HAP-1 (cell line): ENCODE results near the gene TWIST2.

Experiments
- DNase-seq, 2 experiments: peaks; one replicate each; pipeline ENCODE4 v3.0.0-alpha.2; 2016 to 2020; ENCODE audit warnings: low spot score in 2 of 2
- H3K27me3 ChIP-seq: fragments of 250-450 bp; sonication (Bioruptor Pico); 2 replicates; pipeline ENCODE4 v1.5.1; 2020; ENCODE audit warnings: low read depth, mild to moderate bottlenecking, moderate library complexity
- H3K36me3 ChIP-seq: fragments of 250-450 bp; sonication (Bioruptor Pico); replicated peaks from 2 replicates; pipeline ENCODE4 v1.5.1; 2020; ENCODE audit warnings: mild to moderate bottlenecking
- H3K4me1 ChIP-seq: fragments of 250-450 bp; sonication (Bioruptor Pico); 2 replicates; pipeline ENCODE4 v1.5.1; 2020; ENCODE audit warnings: mild to moderate bottlenecking
- H3K4me3 ChIP-seq: fragments of 250-450 bp; sonication (Bioruptor Pico); 2 replicates; pipeline ENCODE4 v1.5.1; 2020; ENCODE audit warnings: mild to moderate bottlenecking, moderate library complexity
- H3K9me3 ChIP-seq: fragments of 250-450 bp; sonication (Bioruptor Pico); 2 replicates; pipeline ENCODE4 v1.5.1; 2020; ENCODE audit warnings: mild to moderate bottlenecking, moderate library complexity
- in situ Hi-C: fragments of 300-500 bp; cut with MboI; formaldehyde crosslinking; loops from 3 replicates; pipeline ENCODE4 v1.14.3; 2020; ENCODE audit warnings: low sequenced_read_pairs, inconsistent platforms, mixed read lengths

Gene TWIST2

DNA sequence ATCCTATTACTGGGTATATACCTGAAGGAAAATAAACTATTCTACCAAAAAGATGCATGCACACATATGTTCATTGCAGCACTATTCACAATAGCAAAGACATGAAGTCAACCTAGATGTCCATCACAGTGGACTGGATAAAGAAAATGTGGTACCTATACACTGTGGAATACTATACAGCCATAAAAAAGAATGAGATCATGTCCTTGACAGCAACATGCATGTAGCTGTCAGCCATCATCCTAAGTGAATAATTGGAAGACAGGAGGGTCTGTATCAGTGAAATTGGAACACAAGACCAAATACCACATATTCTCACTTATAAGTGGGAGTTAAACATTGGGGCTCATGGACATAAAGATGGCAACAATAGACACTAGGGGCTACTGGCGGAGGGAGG, 27.7 kb upstream of the TWIST2 start:
- H3K27me3 ChIP-seq: no peaks in the 10 kb centered on the region
- in situ Hi-C loops: no loop called here
- H3K4me1 ChIP-seq: no peaks in the 10 kb centered on the region
- H3K9me3 ChIP-seq: no peaks in the 10 kb centered on the region
- no peak for DNase-seq
- H3K4me3 ChIP-seq: no peak overlapping the region
- no peaks in the 10 kb centered on the region for H3K36me3 ChIP-seq

DNA sequence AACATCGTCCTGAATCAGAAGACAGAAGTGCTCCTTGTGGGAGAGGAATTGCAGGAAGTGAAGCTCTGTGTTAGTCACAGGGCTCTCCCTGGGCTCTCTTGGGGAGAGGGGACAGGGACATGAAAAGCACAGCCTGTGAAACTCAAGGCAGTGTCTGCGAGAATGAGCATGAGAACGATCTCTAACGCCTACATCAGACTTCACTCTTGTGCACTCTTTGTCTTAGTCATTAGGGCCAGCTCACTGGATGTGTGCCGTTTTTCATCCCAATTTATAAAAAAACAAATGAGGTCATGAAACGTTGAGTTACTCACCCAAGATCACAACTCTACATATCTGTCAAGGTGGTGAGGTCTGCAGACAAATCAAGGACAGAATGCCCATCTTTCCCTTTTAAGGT, 27.0 kb upstream of the TWIST2 start:
- Histone ChIP-seq H3K4me3 (no peak overlapping the region), H3K27me3 (no peaks in the 10 kb centered on the region), H3K36me3 (no peaks in the 10 kb centered on the region), H3K4me1 (no peaks in the 10 kb centered on the region), H3K9me3 (no peaks in the 10 kb centered on the region)
- DNase-seq: no peak
- in situ Hi-C loops: no loop called here

DNA sequence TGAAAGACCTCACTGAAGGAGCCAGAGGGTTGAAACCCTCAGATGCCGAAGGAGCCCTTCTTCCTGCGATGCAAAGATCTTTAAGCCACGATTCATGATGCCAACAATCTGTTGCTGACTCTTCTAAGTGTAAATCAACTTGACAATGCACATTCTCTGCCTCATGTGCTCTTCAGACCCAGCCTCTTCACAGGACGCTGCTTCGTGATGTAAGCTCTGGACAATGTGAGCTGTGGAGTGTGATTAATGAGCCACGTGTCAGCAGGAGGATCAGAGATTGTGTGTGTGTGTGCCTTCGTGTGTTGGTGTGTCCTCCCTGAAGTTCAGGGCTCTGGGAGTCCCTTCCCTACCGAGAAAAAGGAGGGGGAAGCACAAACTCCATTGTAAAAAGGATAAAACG, 26.5 kb upstream of the TWIST2 start:
- no peak for DNase-seq
- in situ Hi-C loops: no loop called here
- no peaks in the 10 kb centered on the region for H3K27me3 ChIP-seq

DNA sequence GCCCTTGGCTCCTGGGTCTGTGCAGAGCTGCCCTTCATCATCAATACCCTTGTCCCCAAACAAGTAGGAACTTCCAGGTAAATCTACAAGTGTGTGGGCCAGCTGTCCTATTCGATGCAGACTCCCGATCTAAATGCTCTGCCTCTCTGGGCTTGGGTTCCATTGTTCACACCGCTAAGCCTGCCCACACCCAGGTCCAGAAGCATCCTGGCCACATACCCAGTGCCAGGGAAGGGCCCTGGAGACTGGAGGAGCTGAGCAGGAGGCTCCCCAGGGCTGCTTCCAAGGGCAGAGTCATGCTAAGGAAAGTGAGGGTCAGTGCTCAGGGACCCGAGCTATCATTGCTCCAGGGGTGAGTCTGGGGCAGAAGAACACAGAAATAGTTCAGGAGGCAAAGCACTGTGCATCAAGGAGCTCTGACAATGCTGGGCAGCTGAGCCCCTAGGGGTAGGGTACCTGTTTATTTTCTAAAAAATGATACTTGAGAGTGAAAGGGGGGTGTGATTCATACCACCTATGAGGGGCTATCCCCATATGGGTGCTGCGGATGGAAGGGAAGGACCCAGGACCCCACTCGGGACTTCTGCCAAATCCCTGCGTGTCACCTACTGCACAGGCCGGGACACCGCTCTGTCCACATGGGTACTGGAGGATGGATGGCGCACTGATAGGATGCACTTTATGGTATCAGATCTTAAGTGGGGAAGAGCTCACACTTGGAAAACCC, 25.8 kb upstream of the TWIST2 start:
- Histone ChIP-seq H3K4me1 (no peaks in the 10 kb centered on the region), H3K4me3 (no peak overlapping the region), H3K9me3 (no peaks in the 10 kb centered on the region), H3K36me3 (no peaks in the 10 kb centered on the region), H3K27me3 (no peaks in the 10 kb centered on the region)
- no peak for DNase-seq
- in situ Hi-C loops: no loop called here

More for the DNA sequence above, 26.5 kb upstream of the TWIST2 start:
- no peaks in the 10 kb centered on the region for H3K9me3 ChIP-seq
- no peaks in the 10 kb centered on the region for H3K36me3 ChIP-seq
- no peak overlapping the region for H3K4me3 ChIP-seq
- no peaks in the 10 kb centered on the region for H3K4me1 ChIP-seq

DNA sequence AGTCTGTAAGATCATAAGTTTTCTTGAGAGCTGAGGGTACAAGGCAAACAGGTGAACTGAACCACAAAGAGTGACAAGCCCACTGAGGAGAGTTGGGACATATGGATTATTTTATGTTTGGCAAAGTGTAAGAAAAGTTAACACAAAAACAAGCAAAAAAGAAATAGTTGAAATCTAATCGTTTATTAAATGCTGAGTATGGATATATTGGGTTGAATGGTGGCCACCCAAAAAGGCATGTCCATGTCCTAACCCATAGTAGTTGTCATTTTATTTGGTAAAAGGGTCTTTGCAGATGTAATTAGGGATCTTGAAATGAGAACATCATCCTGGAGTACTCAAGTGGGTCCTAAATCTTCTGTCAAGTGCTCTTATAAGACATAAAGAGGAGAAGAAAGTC, 24.9 kb upstream of the TWIST2 start:
- Histone ChIP-seq H3K4me3 (no peak overlapping the region), H3K4me1 (no peaks in the 10 kb centered on the region), H3K9me3 (no peaks in the 10 kb centered on the region), H3K36me3 (no peaks in the 10 kb centered on the region), H3K27me3 (no peaks in the 10 kb centered on the region)
- in situ Hi-C loops: no loop called here
- no peak for DNase-seq

DNA sequence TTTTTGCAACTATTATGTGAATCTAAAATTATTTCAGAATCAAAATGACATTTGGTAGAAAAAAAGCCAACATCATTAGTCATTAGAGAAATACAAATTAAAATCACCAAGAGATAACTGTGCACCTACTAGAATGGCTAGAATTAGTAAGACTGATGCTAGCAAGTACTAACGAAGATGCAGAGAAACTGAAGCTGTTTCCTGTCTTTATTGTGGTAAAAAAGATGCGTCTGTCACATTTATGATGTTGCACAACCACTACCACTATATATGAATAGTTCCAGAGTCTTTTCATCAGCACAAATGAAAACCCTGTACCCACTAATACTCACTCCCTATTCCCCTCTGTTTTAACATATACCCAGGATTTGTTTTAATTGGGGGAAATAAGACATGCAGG, 16.7 kb upstream of the TWIST2 start:
- in situ Hi-C loops: no loop called here
- H3K4me1 ChIP-seq: no peaks in the 10 kb centered on the region
- no peak overlapping the region for H3K4me3 ChIP-seq
- H3K36me3 ChIP-seq: no peaks in the 10 kb centered on the region
- DNase-seq: no peak
- H3K27me3 ChIP-seq: peaks cover 13% of the 10 kb centered on the region
- no peaks in the 10 kb centered on the region for H3K9me3 ChIP-seq

DNA sequence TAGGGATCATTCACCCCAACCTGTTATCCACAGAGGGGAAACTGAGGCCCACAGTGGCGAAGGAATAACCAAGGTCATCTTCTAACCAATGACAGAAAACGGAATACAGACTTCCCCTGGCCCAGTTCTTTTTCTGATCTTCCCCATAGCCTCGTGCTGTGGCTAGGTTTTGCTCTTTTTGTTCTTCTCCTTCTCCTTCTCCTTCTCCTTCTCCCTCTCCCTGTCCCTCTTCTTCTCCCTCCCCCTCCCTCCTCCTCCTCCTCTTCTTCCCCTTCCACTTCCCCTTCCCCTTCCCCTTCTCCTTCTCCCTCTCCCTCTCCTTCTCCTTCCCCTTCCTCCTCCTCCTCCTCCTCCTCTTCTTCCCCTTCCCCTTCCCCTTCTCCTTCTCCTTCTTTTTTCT, 12.9 kb upstream of the TWIST2 start:
- Histone ChIP-seq H3K27me3 (peaks cover 9% of the 10 kb centered on the region), H3K36me3 (no peaks in the 10 kb centered on the region), H3K4me3 (no peak overlapping the region), H3K9me3 (no peaks in the 10 kb centered on the region), H3K4me1 (no peaks in the 10 kb centered on the region)
- in situ Hi-C loops: no loop called here
- DNase-seq: no peak

DNA sequence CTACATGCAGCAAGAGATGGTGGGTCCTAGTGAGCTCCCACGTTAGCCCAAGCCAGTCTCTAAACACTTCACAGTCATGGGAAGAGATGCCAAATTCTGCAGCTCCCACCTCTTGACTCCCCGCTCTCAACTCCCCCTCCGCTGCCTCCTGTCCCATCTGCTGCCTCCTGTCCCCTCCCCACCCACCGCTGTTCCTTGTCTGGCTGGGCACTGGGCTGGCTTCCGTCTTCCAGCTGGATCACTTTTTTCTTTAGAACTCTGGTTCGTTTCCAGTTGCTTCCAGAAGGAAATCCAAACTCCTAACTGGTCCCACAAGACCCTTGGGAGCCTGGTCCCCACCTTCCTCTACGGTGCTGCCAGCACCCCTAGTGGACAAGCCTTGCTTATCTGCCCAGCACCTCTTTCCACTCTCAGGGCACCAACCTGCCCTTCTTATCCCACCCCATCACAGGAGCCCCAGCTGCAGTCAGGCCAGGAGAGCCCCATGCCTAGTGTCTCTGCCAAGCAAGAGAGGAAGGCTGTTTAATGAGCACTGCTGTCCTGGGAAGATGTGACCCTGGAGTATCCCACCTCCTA, 12.1 kb upstream of the TWIST2 start:
- in situ Hi-C loops: no loop called here
- H3K27me3 ChIP-seq: peaks cover 4% of the 10 kb centered on the region
- H3K36me3 ChIP-seq: no peaks in the 10 kb centered on the region
- no peaks in the 10 kb centered on the region for H3K9me3 ChIP-seq
- DNase-seq: no peak
- no peak overlapping the region for H3K4me3 ChIP-seq
- H3K4me1 ChIP-seq: peaks cover 1% of the 10 kb centered on the region; the same call in 1 of the 2 replicates

DNA sequence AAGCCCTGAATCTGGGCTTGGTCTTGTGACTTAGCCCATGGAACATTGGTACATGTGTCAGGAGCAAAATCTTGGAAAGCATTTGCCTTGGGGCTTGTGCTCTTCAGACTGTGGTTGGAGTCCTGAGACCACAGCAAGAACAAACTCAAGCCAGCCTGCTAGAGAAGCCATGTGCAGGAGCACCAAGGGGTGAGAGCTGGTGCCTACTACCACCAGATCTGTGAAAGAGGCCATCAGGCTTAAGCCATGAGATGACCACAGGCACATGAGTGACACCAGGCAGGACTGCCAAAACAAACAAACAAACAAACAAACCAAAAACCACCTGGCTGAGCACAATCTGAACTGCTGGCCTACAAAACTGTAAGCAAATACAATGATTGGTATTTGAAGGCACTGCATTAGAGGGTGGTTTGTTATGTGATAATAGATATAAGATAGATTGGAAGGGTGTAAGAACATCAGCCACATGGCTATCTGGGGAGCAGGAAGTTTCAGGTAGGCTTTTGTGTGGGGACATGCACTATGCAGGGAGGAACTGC, 9.0 kb upstream of the TWIST2 start:
- Histone ChIP-seq H3K4me3 (no peak overlapping the region), H3K27me3 (no peaks in the 10 kb centered on the region), H3K36me3 (no peaks in the 10 kb centered on the region), H3K9me3 (no peaks in the 10 kb centered on the region), H3K4me1 (peaks cover 3% of the 10 kb centered on the region; the same call in 1 of the 2 replicates)
- DNase-seq: no peak
- in situ Hi-C loops: no loop called here

DNA sequence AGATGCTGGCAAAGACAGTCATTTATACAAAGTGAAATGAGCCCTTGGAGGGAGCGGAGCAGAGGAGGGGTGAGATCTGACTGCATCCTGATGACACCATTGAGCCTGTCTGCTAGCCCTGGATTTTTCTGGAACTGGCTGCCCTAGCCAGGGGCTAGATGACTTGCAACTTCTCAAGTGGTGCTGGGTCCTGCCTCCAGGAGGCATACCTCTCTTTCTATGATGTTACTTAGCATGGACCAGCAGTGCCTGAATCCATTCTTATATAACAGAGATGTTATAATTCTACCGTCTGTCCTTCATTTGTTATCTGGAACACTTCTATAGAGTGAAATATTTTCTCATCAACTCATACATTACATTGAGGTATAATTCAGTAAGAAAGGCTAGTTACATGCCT, 8.5 kb upstream of the TWIST2 start:
- no peak for DNase-seq
- H3K4me1 ChIP-seq: peaks cover 3% of the 10 kb centered on the region; the same call in 1 of the 2 replicates
- H3K27me3 ChIP-seq: no peaks in the 10 kb centered on the region; the same call in 1 of the 2 replicates
- H3K36me3 ChIP-seq: no peaks in the 10 kb centered on the region
- in situ Hi-C loops: no loop called here
- no peaks in the 10 kb centered on the region for H3K9me3 ChIP-seq
- no peak overlapping the region for H3K4me3 ChIP-seq

DNA sequence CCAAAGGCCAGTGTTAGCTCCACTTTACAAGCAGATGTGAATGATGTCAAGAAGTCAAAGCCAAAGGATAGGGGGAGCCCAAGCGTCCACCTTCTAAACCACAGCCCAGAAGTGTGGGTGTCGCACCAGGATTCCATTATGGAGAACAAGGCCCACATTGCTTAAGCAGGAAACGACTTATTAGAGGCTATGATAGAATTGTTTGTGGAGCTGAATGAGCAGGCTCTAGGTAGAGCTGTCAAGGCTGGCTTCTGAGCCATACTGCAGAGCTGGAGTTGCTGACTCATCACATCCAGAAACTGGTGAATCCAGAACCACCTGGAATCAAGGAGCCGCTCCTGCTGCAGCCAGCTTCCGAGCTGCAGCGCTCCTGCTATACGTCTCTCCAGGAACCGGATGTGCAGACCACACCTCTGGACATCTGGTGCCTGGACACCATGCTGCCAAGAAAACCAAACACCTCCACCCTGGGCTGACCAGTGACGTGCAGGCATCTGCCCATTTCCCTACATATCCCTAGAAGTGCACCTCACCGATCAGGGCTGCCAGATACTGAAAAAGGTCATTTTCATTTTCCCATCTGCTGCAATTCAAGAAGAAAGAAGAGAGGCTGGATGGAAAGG, 6.2 kb upstream of the TWIST2 start:
- in situ Hi-C loops: no loop called here
- Histone ChIP-seq H3K4me3 (no peak overlapping the region), H3K27me3 (peaks cover 15% of the 10 kb centered on the region), H3K4me1 (peaks cover 3% of the 10 kb centered on the region; the same call in 1 of the 2 replicates), H3K36me3 (no peaks in the 10 kb centered on the region), H3K9me3 (no peaks in the 10 kb centered on the region)
- DNase-seq: no peak

DNA sequence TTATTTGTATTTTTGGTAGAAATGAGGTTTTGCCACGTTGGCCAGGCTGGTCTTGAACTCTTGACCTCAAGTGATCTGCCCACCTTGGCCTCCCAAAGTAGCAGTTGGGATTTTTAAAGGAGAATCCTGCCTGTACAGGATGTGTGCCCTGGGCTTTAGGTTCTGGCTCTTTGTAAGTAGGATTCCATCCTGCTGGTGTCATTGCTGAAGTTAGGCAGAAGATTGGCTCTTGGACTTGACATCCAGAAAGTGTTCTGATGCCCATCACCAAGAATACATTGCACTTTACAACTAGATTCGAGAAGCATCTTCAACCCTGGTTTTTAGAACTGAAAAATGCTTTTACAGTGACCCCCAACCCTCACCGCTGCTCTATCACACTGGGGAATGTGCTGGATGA, 4.4 kb upstream of the TWIST2 start:
- H3K9me3 ChIP-seq: no peaks in the 10 kb centered on the region
- H3K36me3 ChIP-seq: no peaks in the 10 kb centered on the region
- in situ Hi-C loops: no loop called here
- DNase-seq: no peak
- peaks cover 3% of the 10 kb centered on the region; the same call in 1 of the 2 replicates for H3K4me1 ChIP-seq
- no peak overlapping the region for H3K4me3 ChIP-seq
- peaks cover 25% of the 10 kb centered on the region for H3K27me3 ChIP-seq

DNA sequence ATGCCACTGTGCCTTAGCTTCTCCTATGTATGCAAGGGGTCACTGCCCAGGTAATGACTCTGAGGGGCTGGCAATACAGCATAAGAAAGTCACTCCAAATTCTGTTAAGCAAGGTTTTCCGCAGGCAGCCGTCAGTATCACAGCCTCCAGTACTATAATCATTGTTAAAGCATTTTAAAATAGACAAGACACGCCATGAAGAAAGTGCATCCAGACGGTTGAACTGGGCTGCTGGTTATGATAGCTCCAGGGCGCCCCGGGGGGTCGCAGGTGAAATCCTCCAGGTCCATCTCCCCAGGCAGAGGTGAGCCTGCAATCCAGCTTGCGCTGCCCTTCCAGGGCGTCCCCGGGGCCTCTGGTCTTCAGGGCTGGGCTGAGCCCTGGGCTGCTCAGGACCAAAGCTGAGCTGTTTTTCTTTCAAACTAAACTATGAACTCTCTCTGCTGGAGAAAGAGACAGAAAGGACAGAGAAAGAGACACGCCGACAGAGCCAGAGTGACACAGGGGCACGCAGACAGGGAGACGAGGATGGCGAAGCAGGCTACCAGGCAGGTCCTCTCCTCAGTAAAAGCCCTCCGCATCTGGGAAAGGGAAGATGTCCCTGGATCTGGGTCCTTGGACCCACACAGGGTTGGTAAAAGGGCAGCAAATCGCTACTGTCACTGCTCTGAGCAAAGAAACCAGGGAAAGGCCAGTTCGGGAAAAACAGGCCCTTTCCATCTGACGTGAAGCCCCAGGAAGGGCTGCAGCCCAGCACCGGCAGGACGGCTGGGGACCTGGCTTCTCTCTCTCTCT, 2.1 kb upstream of the TWIST2 start:
- H3K36me3 ChIP-seq: no peaks in the 10 kb centered on the region
- in situ Hi-C loops: no loop called here
- no peak overlapping the region for H3K4me3 ChIP-seq
- peaks cover 40% of the 10 kb centered on the region for H3K27me3 ChIP-seq
- H3K9me3 ChIP-seq: no peaks in the 10 kb centered on the region
- no peak for DNase-seq
- peaks cover 2% of the 10 kb centered on the region; the same call in 1 of the 2 replicates for H3K4me1 ChIP-seq

DNA sequence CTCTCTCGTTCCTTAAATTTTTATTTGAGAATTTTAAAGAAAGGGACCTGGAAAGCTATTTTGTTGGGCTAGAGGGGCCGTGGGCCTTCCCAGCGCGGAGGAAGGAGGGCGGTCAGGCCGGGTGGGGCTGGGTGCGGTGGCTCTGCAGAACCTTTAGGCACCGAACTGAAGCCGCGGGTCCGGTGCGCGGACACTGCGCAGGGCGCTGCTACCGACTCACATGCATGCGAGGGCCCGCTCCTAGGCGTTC, 1.6 kb upstream of the TWIST2 start:
- Histone ChIP-seq H3K27me3 (peaks cover 44% of the 10 kb centered on the region), H3K9me3 (no peaks in the 10 kb centered on the region), H3K36me3 (no peaks in the 10 kb centered on the region), H3K4me1 (no peaks in the 10 kb centered on the region), H3K4me3 (no peak overlapping the region)
- DNase-seq: no peak
- in situ Hi-C loops: no loop called here
